ENCODE measurements around the gene MAP2K5.

MAP2K5 gene

DNA sequence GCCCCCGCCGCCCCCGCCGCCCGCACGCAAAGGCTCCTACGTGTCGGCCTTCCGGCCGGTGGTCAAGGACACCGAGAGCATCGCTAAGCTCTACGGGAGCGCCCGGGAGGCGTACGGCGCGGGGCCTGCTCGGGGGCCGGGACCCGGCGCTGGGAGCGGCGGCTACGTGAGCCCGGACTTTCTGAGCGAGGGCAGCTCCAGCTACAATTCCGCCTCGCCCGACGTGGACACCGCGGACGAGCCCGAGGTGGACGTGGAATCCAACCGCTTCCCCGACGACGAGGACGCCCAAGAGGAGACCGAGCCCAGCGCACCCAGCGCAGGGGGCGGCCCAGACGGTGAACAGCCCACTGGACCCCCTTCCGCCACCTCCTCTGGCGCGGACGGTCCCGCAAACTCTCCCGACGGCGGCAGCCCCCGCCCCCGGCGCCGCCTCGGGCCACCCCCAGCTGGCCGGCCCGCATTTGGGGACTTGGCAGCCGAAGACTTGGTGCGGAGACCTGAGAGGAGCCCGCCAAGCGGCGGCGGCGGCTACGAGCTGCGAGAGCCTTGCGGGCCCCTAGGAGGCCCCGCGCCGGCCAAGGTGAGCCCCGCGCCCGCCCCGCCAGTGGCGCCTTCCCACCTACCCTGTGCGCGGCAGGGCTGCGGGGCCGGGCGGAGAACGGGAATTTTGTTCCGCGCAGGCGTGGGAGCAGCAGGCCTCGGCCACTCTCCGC is 285.2 kb downstream of the MAP2K5 start:
- DNase-seq = no peak

DNA sequence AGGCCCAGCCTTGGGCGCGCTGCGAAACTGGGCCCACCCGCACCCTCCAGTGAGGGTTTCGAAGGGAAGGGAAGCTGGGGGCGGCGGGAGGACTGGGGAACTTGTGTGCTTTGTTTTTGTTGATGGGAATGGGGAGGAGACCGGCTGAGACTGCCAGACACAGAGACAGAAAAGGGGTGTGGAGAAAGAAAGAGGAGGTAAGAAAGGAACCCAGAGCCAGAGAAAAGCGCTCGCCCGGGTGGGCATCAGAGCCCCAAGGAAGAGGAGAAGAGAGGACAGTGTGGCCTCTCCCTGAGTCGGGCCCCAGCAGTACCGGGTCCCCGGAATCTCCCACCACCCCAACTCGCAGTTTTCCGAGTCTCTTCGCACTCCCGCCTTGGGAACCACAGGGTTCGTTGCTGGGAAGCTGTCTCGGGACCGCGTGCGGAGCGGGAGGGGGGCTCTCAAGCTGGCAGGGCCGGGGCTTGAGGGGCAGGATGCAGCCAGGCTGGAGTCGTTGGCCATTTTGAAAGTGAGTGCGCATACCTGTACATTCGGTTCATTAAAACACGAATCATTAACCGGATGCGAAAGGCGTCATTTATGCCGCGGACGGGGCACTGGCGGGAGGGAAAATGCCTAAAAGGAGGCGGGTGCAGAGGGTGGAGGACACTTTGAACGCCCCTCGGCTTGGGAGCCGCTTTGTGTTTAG is 285.9 kb downstream of the MAP2K5 start:
- DNase-seq = no peak

DNA sequence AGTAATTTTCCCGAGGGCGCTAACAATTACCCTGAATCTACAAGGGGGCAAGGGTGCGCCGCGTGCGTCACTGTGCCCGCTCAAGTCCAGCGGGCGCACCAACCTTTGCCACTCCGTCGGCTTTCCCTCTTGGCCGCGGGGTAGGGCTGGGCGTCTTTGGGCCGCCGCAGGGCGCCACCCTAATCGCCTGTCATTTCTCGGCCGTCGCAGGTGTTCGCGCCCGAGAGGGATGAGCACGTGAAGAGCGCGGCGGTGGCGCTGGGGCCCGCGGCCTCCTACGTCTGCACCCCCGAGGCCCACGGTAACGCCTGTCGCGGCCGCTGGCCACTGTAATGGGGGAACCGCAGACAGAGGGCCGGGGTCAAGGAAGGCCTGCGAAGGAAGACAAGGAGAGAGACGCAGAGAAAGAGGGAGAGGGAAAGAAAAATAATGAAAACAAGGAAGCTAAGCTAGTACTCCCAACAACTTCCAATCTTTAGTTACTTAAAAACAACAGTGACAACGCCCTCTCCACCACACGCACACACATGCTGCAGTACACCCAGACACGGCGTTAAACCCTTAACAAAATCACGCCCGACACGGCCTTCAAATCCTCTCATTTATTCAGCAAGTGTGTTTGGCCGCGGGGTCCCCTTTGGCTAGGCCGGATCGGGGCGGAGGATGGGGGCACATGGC is 286.6 kb downstream of the MAP2K5 start:
- DNase-seq = no peak

DNA sequence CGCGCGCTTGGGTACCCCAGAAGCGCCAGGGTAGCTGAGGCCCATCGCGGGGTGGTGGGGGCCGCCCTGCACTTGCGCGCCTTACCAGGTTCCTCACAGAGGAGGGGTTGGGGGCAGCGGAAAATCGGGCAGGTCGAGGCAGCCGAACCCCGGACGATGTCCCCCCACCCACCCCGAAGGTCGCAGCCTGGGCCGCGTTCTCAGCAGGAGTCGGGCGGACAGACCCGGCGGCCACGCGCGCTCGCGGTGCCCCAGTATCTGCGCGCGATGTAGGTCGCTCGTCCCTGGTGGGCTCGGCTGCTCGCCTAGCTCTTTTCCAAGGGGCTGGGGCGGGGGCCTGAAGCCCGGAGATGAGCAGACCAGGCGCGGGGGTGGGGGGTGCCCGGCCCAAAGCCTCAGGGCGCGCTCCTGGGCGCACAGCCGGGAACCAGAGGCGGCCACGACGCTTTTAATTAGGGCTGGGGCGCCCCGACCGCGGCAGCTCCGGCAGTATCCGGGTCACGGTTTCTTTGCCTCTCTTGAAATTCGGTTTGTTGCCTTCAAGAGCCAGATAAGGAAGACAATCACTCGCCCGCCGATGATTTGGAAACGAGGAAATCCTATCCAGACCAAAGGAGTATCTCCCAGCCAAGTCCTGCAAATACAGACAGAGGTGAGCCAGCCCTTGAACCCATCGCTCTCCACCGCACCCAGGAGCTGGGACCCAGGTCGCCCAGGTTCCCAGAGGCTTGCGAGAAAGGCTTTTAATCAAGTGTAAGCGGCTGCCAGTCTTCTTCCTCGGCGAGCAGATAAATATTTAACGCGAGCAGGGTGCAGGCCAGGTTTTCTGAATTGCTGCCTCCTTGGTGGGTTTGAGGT is 287.4 kb downstream of the MAP2K5 start:
- DNase-seq = no peak

DNA sequence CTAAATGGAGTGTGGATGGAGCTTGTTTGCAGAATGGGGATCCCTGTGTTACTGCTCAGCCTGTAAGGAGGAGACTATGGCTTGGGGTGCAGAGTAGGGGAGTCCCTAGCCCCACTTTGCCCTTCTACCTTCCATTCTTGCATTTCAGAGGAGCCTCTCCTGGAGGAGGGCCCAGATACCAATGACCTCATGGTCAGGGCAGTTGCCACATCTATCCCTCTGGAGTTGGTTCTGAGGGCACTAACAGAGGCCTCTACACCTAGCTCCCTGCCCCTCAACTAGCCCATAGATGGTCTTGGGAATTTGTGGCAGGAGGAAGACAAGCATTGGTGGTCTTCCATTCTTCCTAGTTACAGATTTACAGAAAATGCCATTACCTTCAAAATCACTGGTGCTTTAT is 288.9 kb downstream of the MAP2K5 start:
- peak; percentile 3 for DNase-seq

DNA sequence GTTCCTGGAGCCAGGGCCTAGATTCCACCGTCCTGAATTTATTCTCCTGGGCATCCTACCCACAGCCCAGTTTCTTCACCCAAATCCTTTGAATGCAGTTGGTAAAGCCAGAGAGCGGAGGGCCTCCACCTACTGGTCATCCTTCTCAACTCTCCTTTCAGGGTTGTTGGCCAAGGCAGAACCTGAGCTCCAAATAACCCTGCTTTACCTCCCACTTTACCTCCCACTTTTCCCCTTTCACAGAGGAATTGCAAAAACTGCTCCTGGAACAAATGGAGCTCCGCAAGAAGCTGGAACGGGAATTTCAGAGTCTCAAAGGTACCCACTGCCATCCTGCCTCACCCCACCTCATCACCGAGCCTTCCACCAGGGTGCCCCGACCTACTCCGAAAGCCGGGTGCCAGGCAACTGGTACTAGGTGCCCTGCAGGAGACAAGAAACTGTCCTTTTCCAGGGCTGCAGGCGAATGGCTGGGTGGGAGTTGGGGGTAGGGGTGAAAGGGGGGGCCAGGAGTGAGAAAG is 289.6 kb downstream of the MAP2K5 start:
- DNase-seq = peak; percentile 21

DNA sequence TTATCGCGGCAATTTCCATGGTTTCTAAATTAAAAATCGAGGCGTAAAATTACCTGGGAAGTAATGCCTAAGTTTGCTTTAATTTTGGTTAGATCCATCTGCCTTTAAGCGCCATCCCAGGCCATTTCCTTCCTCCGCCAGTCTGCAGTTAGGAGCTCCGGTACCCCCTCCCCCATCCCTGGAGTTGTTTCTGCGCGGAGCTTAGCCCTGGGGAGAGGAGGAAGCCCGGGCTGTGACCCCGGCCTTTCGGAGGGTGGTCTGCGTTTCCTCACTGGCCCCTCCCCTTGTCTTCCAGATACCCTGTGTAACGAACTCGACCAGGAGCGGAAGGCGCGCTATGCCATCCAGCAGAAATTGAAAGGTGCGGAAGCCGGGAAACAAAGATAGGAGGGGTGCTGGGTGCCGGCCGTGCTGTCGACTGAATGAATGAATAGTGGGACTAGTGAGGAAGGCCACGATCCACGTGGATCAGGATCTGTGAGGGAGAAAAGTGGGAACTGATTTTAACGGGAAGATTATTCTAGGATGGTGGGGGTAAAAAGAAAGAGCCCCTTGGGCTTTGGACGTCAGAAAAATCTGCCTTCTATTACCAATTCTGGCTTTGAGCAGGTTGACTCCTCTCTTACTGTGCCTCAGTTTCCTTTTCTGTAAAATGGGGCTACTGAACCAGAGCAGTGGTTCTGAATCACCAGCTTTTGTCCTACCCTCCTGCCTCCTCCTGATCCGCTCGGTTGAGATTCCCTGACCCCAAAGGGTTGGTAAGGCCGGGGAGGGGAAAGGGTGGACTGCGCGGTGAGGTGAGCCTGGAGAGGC is 290.6 kb downstream of the MAP2K5 start:
- peak; percentile 33 for DNase-seq

DNA sequence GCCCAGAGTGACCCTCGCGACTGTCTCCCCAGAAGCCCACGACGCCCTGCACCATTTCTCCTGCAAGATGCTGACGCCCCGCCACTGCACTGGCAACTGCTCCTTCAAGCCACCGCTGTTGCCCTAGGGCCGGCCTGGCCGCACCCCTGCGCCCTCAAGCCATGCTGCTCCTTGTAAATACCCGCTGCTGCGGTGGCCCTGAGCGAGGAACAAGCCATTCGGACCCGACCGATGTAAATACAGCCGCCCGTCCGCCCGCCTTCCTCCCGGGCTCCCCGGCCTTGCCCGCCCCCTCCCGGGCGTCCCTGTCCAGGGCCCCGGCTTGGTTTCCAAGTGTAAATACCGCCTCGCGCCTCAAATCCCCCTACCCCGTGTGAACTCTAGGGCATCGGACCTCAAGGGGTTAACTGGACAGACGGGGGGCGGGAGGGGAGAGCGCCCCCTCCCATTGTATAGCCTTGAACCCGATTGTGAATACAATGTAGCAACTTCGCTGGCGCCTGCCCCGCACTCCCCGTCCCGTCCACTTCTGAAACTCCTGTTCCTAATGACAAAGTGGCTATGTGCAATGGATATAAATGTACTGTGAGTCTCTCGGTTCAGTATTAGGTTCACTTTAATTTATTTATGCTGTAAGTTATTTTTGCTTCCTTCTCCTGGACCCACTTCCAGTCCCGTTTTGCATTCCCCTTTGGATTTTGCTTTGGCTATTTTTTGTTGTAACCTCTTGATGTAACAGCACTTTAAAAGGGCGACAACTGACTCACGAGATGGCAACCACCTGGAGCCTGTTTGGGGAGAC is 291.4 kb downstream of the MAP2K5 start:
- DNase-seq = peak; percentile 63

DNA sequence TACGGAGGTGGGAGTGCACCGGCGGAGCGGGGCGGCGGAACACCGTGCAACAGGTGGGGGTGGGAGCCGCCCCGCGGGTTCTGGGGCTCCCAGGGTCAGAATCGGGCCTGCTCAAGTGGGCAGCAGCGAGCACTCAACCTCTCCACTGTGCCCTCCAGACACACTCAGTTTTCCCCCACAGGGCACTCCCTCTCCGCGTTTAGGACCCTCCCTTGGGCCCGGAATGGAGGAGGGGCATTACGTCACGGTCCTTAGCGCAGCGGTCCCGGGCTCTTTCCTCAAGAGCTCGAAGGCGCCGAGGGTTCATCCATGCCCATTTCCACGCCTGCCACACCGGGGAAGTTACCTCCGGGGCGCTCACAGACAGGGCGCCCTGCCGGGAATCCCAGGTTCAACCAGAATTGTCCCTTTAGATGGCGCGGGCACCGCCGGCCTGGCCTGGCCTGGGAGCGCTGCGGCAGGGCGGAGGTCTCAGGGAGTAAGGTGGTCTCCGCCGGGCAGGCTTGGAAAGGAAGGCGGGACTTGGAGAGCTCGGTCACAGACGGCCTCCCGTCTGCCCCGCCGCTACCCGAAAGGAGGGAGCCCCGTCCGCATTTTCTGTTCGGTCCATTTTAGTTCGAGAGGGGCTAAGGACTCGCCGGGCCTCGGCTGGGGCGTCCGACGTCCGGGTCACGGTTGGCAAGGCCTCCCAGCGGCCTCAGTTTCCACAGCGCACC is 292.2 kb downstream of the MAP2K5 start:
- DNase-seq = no peak

DNA sequence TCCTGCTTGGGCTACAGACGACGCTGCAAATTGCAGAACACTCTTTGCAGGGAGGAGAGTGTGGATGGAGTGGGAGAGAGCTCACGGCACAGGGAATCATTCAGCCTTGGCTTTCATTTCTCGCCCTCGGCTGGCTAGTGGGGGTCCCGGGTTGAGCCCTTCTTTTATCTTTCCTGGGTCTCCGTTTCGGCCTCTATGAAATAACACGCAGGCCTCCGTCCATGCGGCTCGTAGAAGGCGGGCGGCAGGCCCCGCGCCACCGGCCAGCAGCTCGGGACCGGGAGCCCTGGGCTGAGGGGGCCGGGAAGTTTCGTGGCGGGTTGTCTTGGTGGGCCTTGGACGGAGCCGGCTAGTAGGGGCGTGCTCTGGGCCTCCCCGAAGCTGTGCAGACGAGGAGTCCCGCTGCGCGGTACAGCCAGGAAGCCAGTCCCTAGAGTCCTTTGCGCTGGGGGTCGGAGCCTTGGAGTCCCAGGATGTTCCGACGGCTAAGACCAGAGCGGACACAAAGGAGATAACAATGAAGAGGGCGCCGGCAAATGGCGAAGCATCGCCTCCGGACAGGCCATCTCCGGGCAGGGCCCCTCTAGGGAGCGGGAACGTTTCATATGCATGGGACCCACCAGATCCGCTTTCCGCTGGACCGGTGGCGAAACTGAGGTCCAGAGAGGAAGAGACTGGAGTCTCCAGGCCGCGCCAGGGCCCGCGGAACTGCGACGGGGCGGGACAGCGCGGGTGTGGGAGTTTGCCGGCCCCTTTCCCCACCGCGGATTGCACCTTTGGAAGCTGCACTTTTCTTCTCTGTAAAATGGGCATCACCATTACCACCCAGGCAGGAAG is 293.0 kb downstream of the MAP2K5 start:
- DNase-seq = peak; percentile 31

DNA sequence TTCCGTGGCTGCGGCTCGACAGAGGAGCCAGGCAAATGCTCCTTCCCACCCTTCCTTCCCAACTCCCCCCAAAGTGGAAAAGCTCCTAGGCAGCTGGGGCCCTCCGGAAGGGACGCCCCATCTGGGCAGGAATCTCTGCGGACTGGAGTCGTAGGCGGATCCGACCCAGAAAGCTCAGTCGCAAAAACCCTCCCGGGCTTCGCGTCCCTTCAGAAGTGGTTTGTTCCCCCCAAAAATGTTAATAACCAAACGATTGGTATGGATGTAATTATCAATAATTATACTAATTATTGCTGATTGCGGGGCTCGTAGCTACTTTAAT is 293.6 kb downstream of the MAP2K5 start:
- DNase-seq = no peak

DNA sequence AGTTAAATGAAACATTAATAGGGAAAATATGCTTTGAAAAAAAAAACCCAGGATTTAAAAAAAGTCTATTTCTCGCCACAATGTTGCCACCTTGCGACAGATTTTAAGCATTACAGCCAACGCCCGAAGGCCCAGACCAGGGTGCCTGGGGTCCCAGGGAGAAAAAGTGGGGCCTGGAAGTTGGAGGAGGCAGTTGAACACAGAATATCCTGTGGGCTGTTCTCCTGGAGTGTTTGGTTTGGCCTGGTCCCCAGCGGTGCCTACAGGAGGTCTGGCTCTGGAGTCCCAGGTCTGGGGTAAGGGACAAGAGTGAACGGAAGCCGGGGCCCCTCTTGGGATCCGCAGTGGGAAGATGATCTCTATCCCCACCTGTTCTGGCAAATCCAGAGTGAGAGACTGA is 294.0 kb downstream of the MAP2K5 start:
- DNase-seq = no peak

DNA sequence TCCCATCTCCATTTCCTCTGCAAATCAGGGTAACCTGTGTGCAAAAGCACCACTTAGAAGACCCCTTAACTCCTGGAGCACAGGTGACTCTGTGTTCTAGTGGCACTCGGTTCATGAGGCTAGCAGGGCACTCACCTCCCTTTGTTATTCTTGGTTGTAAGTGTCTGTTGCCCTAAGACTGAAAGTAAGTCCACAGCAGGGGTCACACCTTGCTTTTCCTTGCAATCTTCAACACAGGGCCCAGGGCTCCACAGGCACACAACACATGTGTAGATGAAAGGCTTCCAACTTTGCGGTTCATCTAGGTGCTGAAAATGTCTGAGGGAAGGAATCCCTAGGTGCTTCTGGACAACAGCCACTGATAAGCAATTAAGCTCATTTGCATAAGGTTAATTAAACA is 294.5 kb downstream of the MAP2K5 start:
- no peak for DNase-seq

DNA sequence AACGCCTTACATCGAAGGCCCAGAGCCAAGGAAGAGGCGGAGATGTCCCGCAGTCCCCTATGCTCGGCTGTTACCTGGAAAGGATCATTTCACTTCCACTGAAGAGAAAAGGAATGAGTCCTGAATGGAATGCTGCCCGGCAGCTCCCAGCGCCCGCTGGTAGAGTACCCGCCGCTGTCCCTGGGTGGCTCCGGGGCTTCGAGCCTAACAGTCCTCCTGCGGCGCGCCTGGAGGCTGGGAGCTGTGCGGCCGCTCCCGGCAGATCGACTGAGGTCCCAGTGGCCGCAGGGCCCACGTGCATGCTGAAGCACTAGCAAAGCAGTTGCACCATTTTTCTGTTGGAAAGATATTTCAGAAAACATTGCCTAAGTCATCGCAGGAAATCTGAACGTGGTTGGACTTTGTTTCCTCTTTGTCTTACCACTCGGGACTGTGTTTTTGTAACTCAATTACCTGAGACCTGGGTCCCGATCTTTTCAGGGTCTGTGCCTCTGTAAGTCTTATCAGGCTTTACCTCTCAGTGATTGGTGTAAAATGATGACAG is 296.4 kb downstream of the MAP2K5 start:
- peak; percentile 68 for DNase-seq

DNA sequence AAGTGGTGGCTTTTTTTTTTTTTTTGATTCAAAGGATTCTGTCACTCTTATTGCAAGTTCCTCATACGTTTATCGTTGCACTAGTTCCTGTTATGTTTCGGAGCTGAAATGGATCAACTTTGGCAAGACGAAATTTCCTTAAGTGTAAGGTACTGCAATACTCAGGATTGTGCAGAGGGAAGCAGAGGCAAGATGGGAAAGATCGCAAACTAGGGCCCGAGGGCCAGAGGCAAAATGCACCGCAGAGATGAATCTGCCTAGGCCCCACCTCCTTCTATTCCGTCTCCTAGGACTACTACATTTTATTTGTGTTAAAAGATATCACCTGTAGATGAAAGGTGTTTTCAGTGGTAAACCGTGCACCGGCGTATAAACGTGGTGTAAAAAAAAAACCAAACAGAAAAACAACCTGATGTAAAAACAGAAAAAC is 297.0 kb downstream of the MAP2K5 start:
- no peak for DNase-seq

DNA sequence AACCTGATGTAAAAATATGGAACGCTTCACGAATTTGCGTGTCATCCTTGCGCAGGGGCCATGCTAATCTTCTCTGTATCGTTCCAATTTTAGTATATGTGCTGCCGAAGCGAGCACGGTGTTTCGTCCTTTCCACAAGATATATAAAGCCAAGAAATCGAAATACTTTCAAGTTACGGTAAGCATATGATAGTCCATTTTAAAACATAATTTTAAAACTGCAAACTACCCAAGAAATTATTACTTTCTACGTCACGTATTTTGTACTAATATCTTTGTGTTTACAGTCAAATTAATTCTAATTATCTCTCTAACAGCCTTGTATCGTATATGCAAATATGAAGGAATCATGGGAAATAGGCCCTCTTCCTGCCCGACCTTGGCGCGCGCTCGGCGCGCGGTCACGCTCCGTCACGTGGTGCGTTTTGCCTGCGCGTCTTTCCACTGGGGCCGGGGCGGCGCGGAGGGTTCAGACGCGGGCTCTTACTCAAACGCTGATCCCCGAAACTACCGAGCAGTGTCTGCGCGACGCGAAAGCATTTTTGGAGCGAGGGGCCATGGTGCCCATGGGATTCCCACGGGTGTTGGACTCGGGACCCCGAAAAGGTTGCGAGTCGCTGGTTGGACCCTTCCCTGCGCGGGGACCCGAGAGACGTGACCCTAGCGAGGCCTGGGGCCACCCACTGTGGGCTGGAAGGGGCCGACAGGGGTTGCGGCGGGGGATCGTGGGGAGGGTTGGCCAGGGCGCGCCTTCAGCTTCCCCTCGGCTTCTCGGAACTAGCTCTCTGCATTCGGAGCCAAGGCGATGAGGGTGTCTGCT is 297.6 kb downstream of the MAP2K5 start, which contains the start of gene RNU6-1:
RNU6-1 (minus strand) TSS at position 117 of the 820 bp plus-strand sequence.
- peak; percentile 97 for DNase-seq

DNA sequence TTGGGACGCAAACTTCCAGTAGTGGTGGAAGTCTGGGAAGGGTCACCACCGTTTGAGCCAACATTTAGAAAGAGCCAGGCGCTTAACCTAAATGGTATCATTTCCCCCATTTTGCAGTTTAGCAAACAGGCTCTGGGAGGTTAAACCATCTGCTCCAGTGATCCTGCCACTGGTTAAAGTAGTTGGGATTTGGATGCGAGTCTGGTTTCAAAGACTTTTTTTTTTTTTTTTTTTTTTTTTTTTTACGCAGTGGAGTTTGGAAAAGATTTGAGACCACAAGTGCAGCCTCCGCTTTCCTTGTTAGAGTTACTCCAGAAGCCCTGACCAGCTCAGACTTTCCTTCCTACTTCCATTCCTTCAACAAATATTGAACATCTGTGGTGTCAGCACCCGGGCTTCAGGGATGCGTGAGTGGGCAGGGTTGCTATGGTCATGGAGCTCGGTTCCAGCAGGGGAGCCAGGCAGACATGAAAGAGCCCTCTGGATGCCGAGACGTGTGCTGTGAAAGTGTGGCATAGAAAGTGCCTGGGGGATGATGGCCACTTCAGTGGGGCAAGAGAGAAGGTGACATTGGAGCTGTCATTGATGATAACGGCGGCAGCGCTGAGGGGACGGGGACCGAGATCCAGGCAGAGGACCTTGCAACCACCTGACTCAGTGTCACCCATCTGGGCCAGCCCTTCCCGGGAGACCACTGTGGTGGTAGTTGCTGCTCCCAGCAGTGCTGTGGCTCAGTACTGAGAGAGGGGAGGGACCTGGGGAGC is 298.4 kb downstream of the MAP2K5 start:
- DNase-seq = peak; percentile 66

DNA sequence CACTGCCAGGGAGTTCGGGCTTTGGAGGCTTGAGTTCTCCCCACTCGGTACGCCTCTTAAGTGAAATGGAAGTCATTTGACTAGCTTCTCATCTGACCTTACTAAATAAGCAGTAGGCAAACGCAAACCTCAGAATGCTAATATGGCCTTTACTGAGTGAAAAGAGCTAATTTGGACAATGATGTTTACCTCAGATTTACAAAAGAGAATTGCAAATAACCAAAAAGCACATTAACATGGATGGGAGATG is 298.9 kb downstream of the MAP2K5 start:
- DNase-seq = no peak
